Measurements from ENCODE around the gene SMAD3. TPM values are rescaled to one million over a fixed set of nuclear protein-coding genes. Genes with fewer than 3 reads are reported as not detected.
A peak's percentile ranks its signal among the peaks of the same experiment; 100 is the strongest.

Gene SMAD3
- total RNA-seq, 2 experiments from 2014 or later, result 41.2 to 77.8 TPM

DNA sequence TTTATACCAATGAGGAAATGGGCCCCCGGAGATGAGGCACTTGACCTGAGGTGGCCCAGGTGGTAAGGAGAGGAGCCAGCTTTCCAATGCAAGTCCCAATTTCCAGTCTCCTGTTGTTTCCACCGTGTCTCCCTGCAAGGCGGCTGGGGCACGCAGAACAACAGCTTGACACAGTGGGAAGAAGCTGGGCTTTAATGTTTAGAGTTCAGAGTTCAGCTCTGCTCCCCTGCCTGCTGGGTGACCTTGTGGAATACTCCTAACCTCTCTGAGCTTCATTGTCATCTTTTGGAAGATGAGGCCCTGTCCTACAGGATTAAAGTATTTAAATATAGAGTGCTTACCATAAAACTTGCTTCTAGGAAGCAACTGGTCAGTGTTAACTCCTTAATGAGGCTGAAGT is 80.3 kb downstream of the SMAD3 start:
- ChIA-PET POLR2A (interaction anchor here (1.1 kb wide), 1 partner anchor 43 kb away, joined by 3 read pairs; no protein-coding TSS in a partner anchor), CTCF (ENCODE audit: unreplicated experiment) (no interaction called here)
- no peak for TF ChIP-seq EZH2phosphoT487 (IDR thresholded peaks at IDR 0.05; ENCODE audit: borderline replicate concordance, low read depth, low read length)
- TF ChIP-seq, protein P1, sequence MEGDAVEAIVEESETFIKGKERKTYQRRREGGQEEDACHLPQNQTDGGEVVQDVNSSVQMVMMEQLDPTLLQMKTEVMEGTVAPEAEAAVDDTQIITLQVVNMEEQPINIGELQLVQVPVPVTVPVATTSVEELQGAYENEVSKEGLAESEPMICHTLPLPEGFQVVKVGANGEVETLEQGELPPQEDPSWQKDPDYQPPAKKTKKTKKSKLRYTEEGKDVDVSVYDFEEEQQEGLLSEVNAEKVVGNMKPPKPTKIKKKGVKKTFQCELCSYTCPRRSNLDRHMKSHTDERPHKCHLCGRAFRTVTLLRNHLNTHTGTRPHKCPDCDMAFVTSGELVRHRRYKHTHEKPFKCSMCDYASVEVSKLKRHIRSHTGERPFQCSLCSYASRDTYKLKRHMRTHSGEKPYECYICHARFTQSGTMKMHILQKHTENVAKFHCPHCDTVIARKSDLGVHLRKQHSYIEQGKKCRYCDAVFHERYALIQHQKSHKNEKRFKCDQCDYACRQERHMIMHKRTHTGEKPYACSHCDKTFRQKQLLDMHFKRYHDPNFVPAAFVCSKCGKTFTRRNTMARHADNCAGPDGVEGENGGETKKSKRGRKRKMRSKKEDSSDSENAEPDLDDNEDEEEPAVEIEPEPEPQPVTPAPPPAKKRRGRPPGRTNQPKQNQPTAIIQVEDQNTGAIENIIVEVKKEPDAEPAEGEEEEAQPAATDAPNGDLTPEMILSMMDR (conservative IDR thresholded peaks at IDR 0.05; ENCODE audit: low read length), result no peak
- no TSS peak for BruUV-seq (replicated peaks)
- Histone ChIP-seq H4K20me1 (ENCODE audit: insufficient read depth, low read length) (peaks cover 14% of the 10 kb centered on the region; the same call in 1 of the 2 replicates), H3K9me2 (ENCODE audit: insufficient read depth, low read length) (no peaks in the 10 kb centered on the region), H2AFZ (ENCODE audit: low read length) (no peak overlapping the region), H3K4me1 (ENCODE audit: insufficient read depth, low read length, poor library complexity, severe bottlenecking) (peaks cover 62% of the 10 kb centered on the region), H3K79me2 (ENCODE audit: insufficient read depth, low read depth, low read length) (peaks cover 66% of the 10 kb centered on the region; the same call in 1 of the 2 replicates), H3K36me3 (ENCODE audit: insufficient read depth, low read length) (no peaks in the 10 kb centered on the region), H3K9me3 (ENCODE audit: low read length) (no peaks in the 10 kb centered on the region), H3K27ac (ENCODE audit: low read depth, low read length, poor library complexity, severe bottlenecking) (no peak overlapping the region), H3K4me3 (ENCODE audit: low read depth, low read length, poor library complexity, severe bottlenecking) (no peak overlapping the region), H3K4me2 (ENCODE audit: low read length) (peak overlapping the region; percentile 29; the same call in 1 of the 2 replicates)
- intact Hi-C loops (cut with micrococcal nuclease; ENCODE audit: unreplicated experiment), result no loop called here
- DNase-seq (ENCODE audit: low spot score), result no peak

DNA sequence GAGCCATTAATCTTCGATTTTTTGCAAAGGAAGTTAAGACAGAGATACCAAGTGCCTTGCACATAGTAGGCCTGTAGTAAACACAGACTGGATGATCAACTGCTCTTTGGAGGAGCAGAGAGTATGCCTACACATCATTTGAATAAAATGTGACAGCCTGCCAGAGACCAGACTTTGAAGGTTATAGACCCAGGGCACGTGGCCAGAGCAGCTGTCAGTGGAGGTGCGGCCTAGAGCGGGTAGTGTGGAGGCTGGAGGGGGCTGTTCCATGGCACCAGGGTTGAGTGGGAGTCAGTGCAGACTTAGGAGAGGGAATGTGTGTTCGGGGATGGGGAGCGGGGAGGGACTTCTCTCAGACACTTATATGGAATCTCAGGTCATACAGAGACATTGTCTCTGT is 80.8 kb downstream of the SMAD3 start:
- no peak for DNase-seq (ENCODE audit: low spot score)
- H3K9me3 ChIP-seq (ENCODE audit: low read length), result no peaks in the 10 kb centered on the region
- no peaks in the 10 kb centered on the region for H3K36me3 ChIP-seq (ENCODE audit: insufficient read depth, low read length)
- peak overlapping the region; percentile 29; the same call in 1 of the 2 replicates for H3K4me2 ChIP-seq (ENCODE audit: low read length)
- intact Hi-C loops (cut with micrococcal nuclease; ENCODE audit: unreplicated experiment), result no loop called here
- H3K9me2 ChIP-seq (ENCODE audit: insufficient read depth, low read length), result no peaks in the 10 kb centered on the region
- no peak overlapping the region for H2AFZ ChIP-seq (ENCODE audit: low read length)
- ChIA-PET CTCF (ENCODE audit: unreplicated experiment) (no interaction called here), POLR2A (interaction anchor here (0.8 kb wide), 1 partner anchor 11 kb away, joined by 3 read pairs; no protein-coding TSS in a partner anchor)
- BruUV-seq (replicated peaks), result no TSS peak
- peaks cover 66% of the 10 kb centered on the region for H3K4me1 ChIP-seq (ENCODE audit: insufficient read depth, low read length, poor library complexity, severe bottlenecking)
- H3K27ac ChIP-seq (ENCODE audit: low read depth, low read length, poor library complexity, severe bottlenecking), result no peak overlapping the region
- no peak overlapping the region for H3K4me3 ChIP-seq (ENCODE audit: low read depth, low read length, poor library complexity, severe bottlenecking)
- H4K20me1 ChIP-seq (ENCODE audit: insufficient read depth, low read length), result peaks cover 14% of the 10 kb centered on the region; the same call in 1 of the 2 replicates
- H3K79me2 ChIP-seq (ENCODE audit: insufficient read depth, low read depth, low read length), result peaks cover 66% of the 10 kb centered on the region; the same call in 1 of the 2 replicates
- no peak for TF ChIP-seq EZH2phosphoT487 (IDR thresholded peaks at IDR 0.05; ENCODE audit: borderline replicate concordance, low read depth, low read length)
- TF ChIP-seq, protein P1 (conservative IDR thresholded peaks at IDR 0.05; ENCODE audit: low read length), result no peak

DNA sequence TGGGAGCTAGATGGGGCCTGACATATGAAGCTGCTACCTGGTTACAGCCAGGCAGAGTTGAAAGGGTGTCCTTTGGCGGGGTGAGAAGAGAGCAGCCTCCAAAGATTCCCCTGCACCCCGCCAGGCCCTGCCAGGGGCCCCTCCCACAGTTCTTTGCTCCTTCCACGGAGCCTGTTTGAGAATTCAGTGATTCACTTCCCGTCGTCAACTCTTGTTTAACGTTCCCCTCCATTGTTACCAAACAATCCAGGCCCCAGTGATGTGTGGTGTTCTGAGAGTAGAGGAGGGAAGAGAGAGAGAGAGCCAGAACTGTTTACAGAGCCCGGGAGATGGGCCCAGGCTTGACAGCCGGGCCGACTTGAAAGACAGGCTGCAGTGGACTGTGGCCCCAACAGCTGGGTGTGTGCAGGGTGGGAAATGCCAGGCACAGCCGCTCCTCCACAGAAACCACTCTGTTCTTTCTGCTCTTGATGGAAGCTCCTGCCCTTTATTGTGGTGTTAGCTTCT is 81.5 kb downstream of the SMAD3 start:
- TF ChIP-seq, protein P1 (conservative IDR thresholded peaks at IDR 0.05; ENCODE audit: low read length), result no peak
- no peak for TF ChIP-seq EZH2phosphoT487 (IDR thresholded peaks at IDR 0.05; ENCODE audit: borderline replicate concordance, low read depth, low read length)
- Histone ChIP-seq H4K20me1 (ENCODE audit: insufficient read depth, low read length) (peaks cover 14% of the 10 kb centered on the region; the same call in 1 of the 2 replicates), H3K9me3 (ENCODE audit: low read length) (no peaks in the 10 kb centered on the region), H3K9me2 (ENCODE audit: insufficient read depth, low read length) (no peaks in the 10 kb centered on the region), H3K27ac (ENCODE audit: low read depth, low read length, poor library complexity, severe bottlenecking) (no peak overlapping the region), H2AFZ (ENCODE audit: low read length) (no peak overlapping the region), H3K4me2 (ENCODE audit: low read length) (peak overlapping the region; percentile 1; the same call in 1 of the 2 replicates), H3K4me3 (ENCODE audit: low read depth, low read length, poor library complexity, severe bottlenecking) (no peak overlapping the region), H3K4me1 (ENCODE audit: insufficient read depth, low read length, poor library complexity, severe bottlenecking) (peaks cover 73% of the 10 kb centered on the region), H3K79me2 (ENCODE audit: insufficient read depth, low read depth, low read length) (peaks cover 65% of the 10 kb centered on the region), H3K36me3 (ENCODE audit: insufficient read depth, low read length) (no peaks in the 10 kb centered on the region)
- no TSS peak for BruUV-seq (replicated peaks)
- ChIA-PET POLR2A (interaction anchor here (0.8 kb wide), 1 partner anchor 11 kb away, joined by 3 read pairs; no protein-coding TSS in a partner anchor), CTCF (ENCODE audit: unreplicated experiment) (no interaction called here)
- intact Hi-C loops (cut with micrococcal nuclease; ENCODE audit: unreplicated experiment), result no loop called here
- DNase-seq (ENCODE audit: low spot score), result no peak
